ENCODE measurements around the gene CPA1.

DNA sequence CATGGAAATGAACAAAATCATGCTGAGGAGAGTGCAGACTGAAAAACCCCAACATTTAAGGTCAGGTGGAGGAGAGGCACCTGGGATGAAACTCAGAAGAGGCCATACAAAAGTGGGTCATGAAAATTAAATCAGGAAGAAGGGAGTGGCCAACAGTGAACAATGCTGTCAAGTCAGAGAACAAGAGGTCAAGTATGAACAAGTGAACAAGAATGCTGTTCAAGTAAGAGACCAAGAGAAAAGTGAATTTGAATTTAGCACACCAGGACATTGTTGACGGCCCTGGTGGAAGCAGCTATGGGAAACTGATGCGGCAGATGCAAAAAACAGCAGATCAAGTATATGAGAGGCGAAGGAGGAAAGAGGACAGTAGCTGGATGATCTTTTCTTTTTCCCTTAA is 52.6 kb downstream of the CPA1 start:
- TF ChIP-seq, protein P1, sequence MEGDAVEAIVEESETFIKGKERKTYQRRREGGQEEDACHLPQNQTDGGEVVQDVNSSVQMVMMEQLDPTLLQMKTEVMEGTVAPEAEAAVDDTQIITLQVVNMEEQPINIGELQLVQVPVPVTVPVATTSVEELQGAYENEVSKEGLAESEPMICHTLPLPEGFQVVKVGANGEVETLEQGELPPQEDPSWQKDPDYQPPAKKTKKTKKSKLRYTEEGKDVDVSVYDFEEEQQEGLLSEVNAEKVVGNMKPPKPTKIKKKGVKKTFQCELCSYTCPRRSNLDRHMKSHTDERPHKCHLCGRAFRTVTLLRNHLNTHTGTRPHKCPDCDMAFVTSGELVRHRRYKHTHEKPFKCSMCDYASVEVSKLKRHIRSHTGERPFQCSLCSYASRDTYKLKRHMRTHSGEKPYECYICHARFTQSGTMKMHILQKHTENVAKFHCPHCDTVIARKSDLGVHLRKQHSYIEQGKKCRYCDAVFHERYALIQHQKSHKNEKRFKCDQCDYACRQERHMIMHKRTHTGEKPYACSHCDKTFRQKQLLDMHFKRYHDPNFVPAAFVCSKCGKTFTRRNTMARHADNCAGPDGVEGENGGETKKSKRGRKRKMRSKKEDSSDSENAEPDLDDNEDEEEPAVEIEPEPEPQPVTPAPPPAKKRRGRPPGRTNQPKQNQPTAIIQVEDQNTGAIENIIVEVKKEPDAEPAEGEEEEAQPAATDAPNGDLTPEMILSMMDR (IDR thresholded peaks at IDR 0.05) = no peak
- TF ChIP-seq POLR2A (IDR thresholded peaks at IDR 0.05) = no peak
